PC-3 (cell line): ENCODE measurements around the gene ANAPC2.

Experiments used
- EZH2 ChIP-seq: fragments of 300-600 bp; sonication (generic); IDR thresholded peaks from one replicate; pipeline ENCODE4 v1.6.1; 2017; ENCODE audit warnings: antibody characterized with exemption, mild to moderate bottlenecking, low read length; ENCODE audit not compliant: unreplicated experiment
- EZH2phosphoT487 ChIP-seq: fragments of 300-600 bp; sonication (generic); IDR thresholded peaks from 2 replicates; pipeline ENCODE4 v1.6.1; 2018; ENCODE audit warnings: mild to moderate bottlenecking, antibody characterized with exemption, low read length, borderline replicate concordance

- TF ChIP-seq EZH2 = no peak
- TF ChIP-seq EZH2phosphoT487 = no peak
Measured at GRCh38 chr9:137185921-137186320, 2.4 kb downstream of the ANAPC2 start.
